CD4-positive, alpha-beta T cell (primary cell): ENCODE measurements around the gene MACROD2. TPM values are rescaled to one million over a fixed set of nuclear protein-coding genes. Genes with fewer than 3 reads are reported as not detected.

ENCODE experiments used
- ATAC-seq: fragments of 200-7000 bp; cut with Tn5 transposase; one replicate; pipeline ENCODE4 v1.10.0; 2022; ENCODE audit warnings: mild to moderate bottlenecking; ENCODE audit not compliant: poor library complexity
- CTCF ChIA-PET: fragments of 350-600 bp; sonication (Branson Sonifier 250); formaldehyde crosslinking; loops from one replicate; lab custom pipeline; 2021; ENCODE audit warnings: antibody characterized with exemption, inconsistent platforms; lab: Charles Lee
- POLR2A ChIA-PET: fragments of 350-600 bp; sonication (Branson Sonifier 250); formaldehyde crosslinking; loops from one replicate; lab custom pipeline; 2021; ENCODE audit warnings: antibody characterized with exemption, inconsistent platforms; lab: Charles Lee
- DNase-seq, 14 experiments: peaks; one replicate each; pipeline ENCODE4 v3.0.0-alpha.2; 2013 to 2020; ENCODE audit warnings: mixed read lengths in 2 of 14
- H3K27ac ChIP-seq, 2 donors: one replicate each; pipeline versions ENCODE4 v1.5.1 to v1.7.0; 2013; ENCODE audit warnings: low read length in 2 of 2, low read depth in 1 of 2, mild to moderate bottlenecking in 1 of 2
- H3K27me3 ChIP-seq, 2 experiments: 1 replicate in 1 of 2; 2 replicates in 1 of 2; pipeline versions ENCODE4 v1.6.1 to v1.7.0; 2013; ENCODE audit warnings: low read length in 2 of 2, control low read depth in 1 of 2, mild to moderate bottlenecking in 1 of 2, moderate library complexity in 1 of 2; ENCODE audit not compliant: insufficient read depth in 2 of 2, control insufficient read depth in 1 of 2
- H3K36me3 ChIP-seq: one replicate; pipeline ENCODE4 v1.6.1; 2013; ENCODE audit warnings: low read length, control low read depth; ENCODE audit not compliant: insufficient read depth
- H3K4me1 ChIP-seq: one replicate; pipeline ENCODE4 v1.6.1; 2013; ENCODE audit warnings: low read length, control low read depth; ENCODE audit not compliant: insufficient read depth
- H3K4me3 ChIP-seq: one replicate; pipeline ENCODE4 v1.5.1; 2013; ENCODE audit warnings: mild to moderate bottlenecking, low read length, moderate library complexity
- H3K9me3 ChIP-seq, 2 experiments: 1 replicate in 1 of 2; 2 replicates in 1 of 2; pipeline versions ENCODE4 v1.6.1 to v1.7.0; 2013; ENCODE audit warnings: low read length in 2 of 2, mild to moderate bottlenecking in 2 of 2, control low read depth in 1 of 2, moderate library complexity in 1 of 2; ENCODE audit not compliant: control insufficient read depth in 1 of 2, insufficient read depth in 1 of 2
- H3K27ac Mint-ChIP-seq: one replicate; pipeline ENCODE4 v1.8.0; 2020; ENCODE audit warnings: mixed read lengths
- H3K27me3 Mint-ChIP-seq: one replicate; pipeline ENCODE4 v1.8.0; 2021; ENCODE audit warnings: mixed read lengths
- H3K36me3 Mint-ChIP-seq: one replicate; pipeline ENCODE4 v1.8.0; 2021; ENCODE audit warnings: low read depth, mixed read lengths
- H3K4me1 Mint-ChIP-seq: one replicate; pipeline ENCODE4 v1.8.0; 2021; ENCODE audit warnings: low read depth, mixed read lengths
- H3K4me3 Mint-ChIP-seq: one replicate; pipeline ENCODE4 v1.8.0; 2020; ENCODE audit warnings: mild to moderate bottlenecking, mixed read lengths
- H3K9me3 Mint-ChIP-seq: one replicate; pipeline ENCODE4 v1.8.0; 2020; ENCODE audit warnings: mixed read lengths
- CTCF ChIP-seq: fragments of 200-600 bp; IDR thresholded peaks from one replicate; pipeline ENCODE4 v1.8.0; 2022; ENCODE audit warnings: antibody characterized with exemption, mild to moderate bottlenecking
- intact Hi-C, 2 experiments: fragments of 100-400 bp; cut with DNase I in 1 of 2; cut with micrococcal nuclease in 1 of 2; formaldehyde crosslinking; loops; one replicate each; pipeline versions ENCODE4 v1.15.1 to v1.9.0; 2023 to 2025; cut with DNase I, micrococcal nuclease
- total RNA-seq, 174 experiments: library from RNA in 2 of 174; stranded (reverse) in 2 of 174; gene quantifications; one replicate each; pipeline ENCODE4 v1.2.3 and lab custom pipeline; 2021 to 2026

Gene MACROD2
- total RNA-seq, 2 experiments from 2014 or later: not detected

DNA sequence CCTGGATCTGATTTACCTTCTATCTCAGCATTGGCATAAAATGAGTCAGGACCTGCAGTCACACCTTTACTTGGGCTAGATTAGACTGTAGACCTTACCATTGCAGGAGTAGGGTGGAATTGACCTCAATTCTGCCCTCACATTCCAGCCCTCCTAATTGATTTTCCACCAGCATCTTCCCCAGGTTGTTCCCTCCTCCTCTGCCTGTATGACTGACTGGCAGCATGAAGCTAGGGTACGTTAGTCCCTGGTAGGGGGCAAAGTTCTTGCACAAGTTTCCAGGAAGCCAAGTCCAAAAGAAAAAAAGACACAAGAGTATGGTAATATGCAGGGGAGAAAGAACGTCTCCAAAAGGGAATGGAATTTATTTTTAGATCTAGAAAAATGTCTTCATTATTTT lies 567.7 kb downstream of the MACROD2 start:
- no peaks in the 10 kb centered on the region for H3K27me3 Mint-ChIP-seq
- H3K9me3 Mint-ChIP-seq: peaks cover 6% of the 10 kb centered on the region
- no peak for TF ChIP-seq CTCF
- Histone ChIP-seq H3K4me3 (no peak overlapping the region), H3K27me3 (no peaks in the 10 kb centered on the region), H3K9me3 (peaks cover 0 to 9% of the 10 kb centered on the region in 2 experiments), H3K36me3 (no peaks in the 10 kb centered on the region), H3K4me1 (no peaks in the 10 kb centered on the region), H3K27ac (no peak overlapping the region)
- ChIA-PET POLR2A (no interaction called here), CTCF (no interaction called here)
- H3K4me1 Mint-ChIP-seq: no peaks in the 10 kb centered on the region
- no peaks in the 10 kb centered on the region for H3K36me3 Mint-ChIP-seq
- ATAC-seq (no peak), DNase-seq (no peak)
- intact Hi-C loops: no loop called here
- H3K27ac Mint-ChIP-seq: no peak overlapping the region
- H3K4me3 Mint-ChIP-seq: no peak overlapping the region

DNA sequence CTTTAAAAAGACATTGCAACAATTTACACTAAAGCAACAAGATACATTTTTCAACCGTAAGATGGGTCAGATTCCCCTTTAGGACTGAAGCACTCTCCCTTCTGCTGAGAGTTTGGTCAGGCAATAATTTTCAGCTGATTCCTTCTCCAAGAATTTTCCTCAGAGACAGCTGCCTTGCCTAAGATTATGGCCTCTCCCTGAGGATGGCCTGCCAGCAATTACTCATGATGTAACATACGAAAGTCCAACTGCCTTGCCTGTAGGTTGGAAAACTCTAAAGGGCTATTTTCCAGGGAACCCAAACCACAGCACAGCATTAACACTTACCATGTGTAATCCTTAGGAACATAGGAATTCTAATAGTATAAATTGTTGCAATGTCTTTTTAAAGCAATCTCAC lies 571.2 kb downstream of the MACROD2 start:
- Histone ChIP-seq H3K4me1 (no peaks in the 10 kb centered on the region), H3K27ac (no peak overlapping the region), H3K27me3 (no peaks in the 10 kb centered on the region), H3K9me3 (peaks cover 0 to 9% of the 10 kb centered on the region in 2 experiments), H3K36me3 (no peaks in the 10 kb centered on the region), H3K4me3 (no peak overlapping the region)
- Mint-ChIP-seq H3K27me3 (no peaks in the 10 kb centered on the region), H3K27ac (no peak overlapping the region), H3K4me3 (no peak overlapping the region), H3K9me3 (peaks cover 9% of the 10 kb centered on the region), H3K4me1 (no peaks in the 10 kb centered on the region), H3K36me3 (no peaks in the 10 kb centered on the region)
- DNase-seq: no peak
- intact Hi-C loops: no loop called here
- no peak for TF ChIP-seq CTCF
- CTCF ChIA-PET: no interaction called here
- ATAC-seq: no peak
- POLR2A ChIA-PET: no interaction called here

DNA sequence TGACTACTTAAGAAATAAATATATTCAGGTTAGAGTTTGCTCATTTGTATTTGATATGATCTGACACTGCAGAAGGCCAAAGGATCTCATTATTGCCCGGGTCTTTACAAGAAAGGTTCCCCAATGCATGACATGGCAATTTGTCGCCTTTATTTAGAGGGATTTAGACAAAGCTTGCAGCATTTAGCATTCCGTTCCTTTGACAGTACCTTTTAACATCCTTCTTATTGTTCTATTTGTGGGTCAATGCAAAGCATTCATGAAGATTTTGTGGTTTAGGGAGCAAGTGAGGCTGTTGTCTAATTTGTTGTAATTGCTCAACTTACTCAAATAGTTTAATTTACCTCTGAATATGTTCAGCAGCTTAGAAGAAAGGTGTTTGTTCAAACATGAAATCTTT lies 572.9 kb downstream of the MACROD2 start:
- no peak overlapping the region for H3K4me3 Mint-ChIP-seq
- H3K4me1 Mint-ChIP-seq: no peaks in the 10 kb centered on the region
- H3K9me3 ChIP-seq: peaks cover 0 to 9% of the 10 kb centered on the region in 2 experiments
- POLR2A ChIA-PET: no interaction called here
- H3K27me3 ChIP-seq: no peaks in the 10 kb centered on the region
- no peak overlapping the region for H3K27ac Mint-ChIP-seq
- H3K36me3 ChIP-seq: no peaks in the 10 kb centered on the region
- no peaks in the 10 kb centered on the region for H3K27me3 Mint-ChIP-seq
- DNase-seq: no peak
- peaks cover 11% of the 10 kb centered on the region for H3K9me3 Mint-ChIP-seq
- H3K36me3 Mint-ChIP-seq: no peaks in the 10 kb centered on the region
- intact Hi-C loops: no loop called here
- H3K27ac ChIP-seq: no peak overlapping the region
- CTCF ChIA-PET: no interaction called here
- no peaks in the 10 kb centered on the region for H3K4me1 ChIP-seq
- no peak for ATAC-seq
- H3K4me3 ChIP-seq: no peak overlapping the region
- TF ChIP-seq CTCF: no peak
